Testis (tissue), 2 donors: ENCODE data around the gene ADAMTS15.

Source experiments
- CTCF ChIP-seq, 3 experiments: fragments of 450-650 bp in 2 of 3; fragments of 200-600 bp in 1 of 3; sonication (generic) in 1 of 3; IDR thresholded peaks; one replicate each; pipeline ENCODE4 v1.5.1; 2016 to 2019; ENCODE audit warnings: antibody characterized with exemption in 3 of 3, mild to moderate bottlenecking in 2 of 3, moderate library complexity in 1 of 3
- POLR2A ChIP-seq: fragments of 450-650 bp; IDR thresholded peaks from one replicate; pipeline ENCODE4 v1.6.1; 2017; ENCODE audit warnings: antibody characterized with exemption, mild to moderate bottlenecking, moderate library complexity

DNA sequence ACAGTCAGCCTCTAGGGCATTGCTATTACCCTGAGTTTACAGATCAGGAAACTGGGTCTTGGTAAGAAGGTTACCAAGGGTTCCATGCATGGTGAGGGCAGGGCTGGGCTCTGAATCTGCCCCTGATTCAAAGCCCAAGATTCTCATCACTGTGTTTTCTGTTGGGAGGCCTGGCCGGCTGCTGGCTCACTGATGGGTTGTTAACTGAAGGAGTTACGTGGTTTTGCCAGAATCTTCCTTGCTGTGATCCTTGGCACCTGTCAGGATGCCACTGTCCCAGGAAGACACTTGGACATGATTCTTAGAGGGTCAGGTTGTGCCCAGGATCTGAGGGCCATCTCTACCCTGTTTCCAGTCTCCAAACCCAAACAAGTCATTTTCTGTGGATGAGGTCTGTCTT is 61.5 kb downstream of the ADAMTS15 start:
- TF ChIP-seq CTCF (IDR thresholded peaks at IDR 0.05) (no peak), POLR2A (no peak)
